LNCAP (cell line): Measurements from ENCODE around the gene STOML2.

ENCODE experiments used
- TF ChIP-seq, protein P1 (sequence below): fragments of 450-650 bp; IDR thresholded peaks from 2 replicates; pipeline ENCODE4 v1.5.1; 2017; ENCODE audit warnings: mild to moderate bottlenecking

The STOML2 gene

DNA sequence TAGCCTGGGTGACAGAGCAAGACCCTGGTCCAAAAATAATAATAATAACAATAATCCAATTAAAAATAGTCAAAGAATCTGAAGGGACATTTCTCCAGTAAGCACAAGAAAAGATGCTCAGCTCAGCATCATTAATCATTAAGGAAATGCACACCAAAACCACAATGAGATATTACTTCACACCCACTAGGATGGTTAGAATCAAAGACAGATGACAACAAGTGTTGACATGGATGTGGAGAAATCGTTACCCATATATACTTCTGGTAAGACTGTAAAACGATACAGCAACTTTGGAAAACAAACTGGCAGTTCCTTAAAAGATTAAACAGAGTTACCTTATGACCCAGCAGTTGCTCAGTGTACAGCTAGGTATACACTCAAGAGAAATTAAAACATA lies 17.9 kb downstream of the STOML2 start:
- TF ChIP-seq, protein P1, sequence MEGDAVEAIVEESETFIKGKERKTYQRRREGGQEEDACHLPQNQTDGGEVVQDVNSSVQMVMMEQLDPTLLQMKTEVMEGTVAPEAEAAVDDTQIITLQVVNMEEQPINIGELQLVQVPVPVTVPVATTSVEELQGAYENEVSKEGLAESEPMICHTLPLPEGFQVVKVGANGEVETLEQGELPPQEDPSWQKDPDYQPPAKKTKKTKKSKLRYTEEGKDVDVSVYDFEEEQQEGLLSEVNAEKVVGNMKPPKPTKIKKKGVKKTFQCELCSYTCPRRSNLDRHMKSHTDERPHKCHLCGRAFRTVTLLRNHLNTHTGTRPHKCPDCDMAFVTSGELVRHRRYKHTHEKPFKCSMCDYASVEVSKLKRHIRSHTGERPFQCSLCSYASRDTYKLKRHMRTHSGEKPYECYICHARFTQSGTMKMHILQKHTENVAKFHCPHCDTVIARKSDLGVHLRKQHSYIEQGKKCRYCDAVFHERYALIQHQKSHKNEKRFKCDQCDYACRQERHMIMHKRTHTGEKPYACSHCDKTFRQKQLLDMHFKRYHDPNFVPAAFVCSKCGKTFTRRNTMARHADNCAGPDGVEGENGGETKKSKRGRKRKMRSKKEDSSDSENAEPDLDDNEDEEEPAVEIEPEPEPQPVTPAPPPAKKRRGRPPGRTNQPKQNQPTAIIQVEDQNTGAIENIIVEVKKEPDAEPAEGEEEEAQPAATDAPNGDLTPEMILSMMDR, result no peak

- TF ChIP-seq, protein P1, result no peak
Observed at GRCh38 chr9:35079426-35080341, 23.2 kb downstream of the STOML2 start, which contains the start of gene FANCG. Gene FANCG (minus strand): TSS chr9:35079942. CDS start chr9:35079524, 418 bp downstream.

GRCh38 chr9:35079041-35079425 lies 23.9 kb downstream of the STOML2 start:
- TF ChIP-seq, protein P1, result no peak

- TF ChIP-seq, protein P1, result no peak
Observed at GRCh38 chr9:35078066-35078465, 24.9 kb downstream of the STOML2 start.

- TF ChIP-seq, protein P1, result no peak
Observed at GRCh38 chr9:35076848-35077247, 26.1 kb downstream of the STOML2 start.

- TF ChIP-seq, protein P1, result no peak
Observed at GRCh38 chr9:35075358-35075757, 27.6 kb downstream of the STOML2 start.

- TF ChIP-seq, protein P1, result no peak
Observed at GRCh38 chr9:35074791-35075190, 28.1 kb downstream of the STOML2 start.
